ENCODE results near the gene PCSK5.

Gene PCSK5

GRCh38 chr9:76027861-76028260, 137.4 kb downstream of the PCSK5 start:
- DNase-seq (ENCODE audit: low read depth, low spot score) = no peak
- H3K4me3 ChIP-seq (ENCODE audit: low read depth, low read length) = no peak overlapping the region
- ChIA-PET POLR2A (no interaction called here), CTCF (no interaction called here)
- TF ChIP-seq CTCF (IDR thresholded peaks at IDR 0.05; ENCODE audit: insufficient read depth, low read length, missing control alignments) = no peak

- TF ChIP-seq CTCF (IDR thresholded peaks at IDR 0.05; ENCODE audit: insufficient read depth, low read length, missing control alignments) = no peak
- no peak overlapping the region for H3K4me3 ChIP-seq (ENCODE audit: low read depth, low read length)
- DNase-seq (ENCODE audit: low read depth, low spot score) = no peak
- ChIA-PET POLR2A (no interaction called here), CTCF (no interaction called here)
Measured at GRCh38 chr9:76032038-76032796, 141.7 kb downstream of the PCSK5 start.

GRCh38 chr9:76032797-76033373, 142.4 kb downstream of the PCSK5 start:
- no peak for DNase-seq (ENCODE audit: low read depth, low spot score)
- POLR2A ChIA-PET = no interaction called here
- H3K4me3 ChIP-seq (ENCODE audit: low read depth, low read length) = no peak overlapping the region
- CTCF ChIA-PET = no interaction called here
- no peak for TF ChIP-seq CTCF (IDR thresholded peaks at IDR 0.05; ENCODE audit: insufficient read depth, low read length, missing control alignments)

GRCh38 chr9:76034049-76034448, 143.6 kb downstream of the PCSK5 start:
- TF ChIP-seq CTCF (IDR thresholded peaks at IDR 0.05; ENCODE audit: insufficient read depth, low read length, missing control alignments) = no peak
- DNase-seq (ENCODE audit: low read depth, low spot score) = no peak
- CTCF ChIA-PET = no interaction called here
- H3K4me3 ChIP-seq (ENCODE audit: low read depth, low read length) = no peak overlapping the region
- POLR2A ChIA-PET = no interaction called here

GRCh38 chr9:76036762-76037161, 146.3 kb downstream of the PCSK5 start:
- ChIA-PET POLR2A (no interaction called here), CTCF (no interaction called here)
- no peak overlapping the region for H3K4me3 ChIP-seq (ENCODE audit: low read depth, low read length)
- no peak for TF ChIP-seq CTCF (IDR thresholded peaks at IDR 0.05; ENCODE audit: insufficient read depth, low read length, missing control alignments)
- DNase-seq (ENCODE audit: low read depth, low spot score) = no peak

GRCh38 chr9:76037587-76038225, 147.2 kb downstream of the PCSK5 start:
- no peak for TF ChIP-seq CTCF (IDR thresholded peaks at IDR 0.05; ENCODE audit: insufficient read depth, low read length, missing control alignments)
- no peak overlapping the region for H3K4me3 ChIP-seq (ENCODE audit: low read depth, low read length)
- ChIA-PET CTCF (no interaction called here), POLR2A (no interaction called here)
- DNase-seq (ENCODE audit: low read depth, low spot score) = no peak

Measured in AG04449 (cell line).